HG02610 (cell line): ENCODE results near the gene IFNG.

Experiments used
- ATAC-seq: cut with Tn5 transposase; IDR thresholded peaks from one replicate; pipeline ENCODE4 v1.9.1; 2021; ENCODE audit warnings: mild to moderate bottlenecking, moderate library complexity; ENCODE audit not compliant: unreplicated experiment

Gene IFNG

GRCh38 chr12:68169213-68169889 lies 9.8 kb upstream of the IFNG start:
- no peak for ATAC-seq

GRCh38 chr12:68166317-68166831 lies 6.8 kb upstream of the IFNG start:
- no peak for ATAC-seq

GRCh38 chr12:68163560-68164081 lies 4.1 kb upstream of the IFNG start:
- ATAC-seq: peak; percentile 83

GRCh38 chr12:68162374-68162773 lies 2.8 kb upstream of the IFNG start:
- ATAC-seq: no peak

GRCh38 chr12:68158432-68158831 lies 1.1 kb downstream of the IFNG start:
- ATAC-seq: no peak

GRCh38 chr12:68157380-68157779 lies 2.2 kb downstream of the IFNG start:
- ATAC-seq: no peak

GRCh38 chr12:68156636-68157035 lies 2.9 kb downstream of the IFNG start:
- no peak for ATAC-seq

- ATAC-seq: no peak
Measured at GRCh38 chr12:68154779-68155178, 4.8 kb downstream of the IFNG start.

- ATAC-seq: no peak
Measured at GRCh38 chr12:68148261-68148951, 11.1 kb downstream of the IFNG start.

- ATAC-seq: no peak
Measured at GRCh38 chr12:68140556-68140955, 19.0 kb downstream of the IFNG start.

GRCh38 chr12:68139941-68140340 lies 19.6 kb downstream of the IFNG start:
- ATAC-seq: no peak

GRCh38 chr12:68139001-68139400 lies 20.5 kb downstream of the IFNG start:
- no peak for ATAC-seq

GRCh38 chr12:68138480-68138879 lies 21.1 kb downstream of the IFNG start:
- no peak for ATAC-seq

- ATAC-seq: peak; percentile 33
Measured at GRCh38 chr12:68137335-68137830, 22.2 kb downstream of the IFNG start.

GRCh38 chr12:68135520-68135919 lies 24.0 kb downstream of the IFNG start:
- no peak for ATAC-seq

GRCh38 chr12:68131867-68132414 lies 27.6 kb downstream of the IFNG start:
- no peak for ATAC-seq

GRCh38 chr12:68129979-68130378 lies 29.6 kb downstream of the IFNG start:
- no peak for ATAC-seq

- no peak for ATAC-seq
Measured at GRCh38 chr12:68122236-68122920, 37.2 kb downstream of the IFNG start.

- ATAC-seq: no peak
Measured at GRCh38 chr12:68121143-68121542, 38.4 kb downstream of the IFNG start.

- peak; percentile 92 for ATAC-seq
Measured at GRCh38 chr12:68119724-68120211, 39.8 kb downstream of the IFNG start.

- peak; percentile 89 for ATAC-seq
Measured at GRCh38 chr12:68119250-68119649, 40.3 kb downstream of the IFNG start.
